Ovary (tissue), 3 donors: ENCODE measurements around the gene DPF3.
"Not testable (repeated sequence)": the region's sequence is repeated elsewhere in the genome, so short reads cannot be mapped to it uniquely, and the experiment has no call there.

Experiments used
- CTCF ChIP-seq, 3 donors: fragments of 450-650 bp in 2 of 3; fragments of 200-600 bp in 1 of 3; IDR thresholded peaks; one replicate each; pipeline versions ENCODE4 v1.5.1 to v1.8.0; 2016 to 2022; ENCODE audit warnings: antibody characterized with exemption in 3 of 3, mild to moderate bottlenecking in 1 of 3
- POLR2A ChIP-seq: fragments of 450-650 bp; IDR thresholded peaks from one replicate; pipeline ENCODE4 v1.6.1; 2017; ENCODE audit warnings: antibody characterized with exemption, mild to moderate bottlenecking, moderate library complexity
- donor health status: DM: no; HTN: no; CAD: no.

DNA sequence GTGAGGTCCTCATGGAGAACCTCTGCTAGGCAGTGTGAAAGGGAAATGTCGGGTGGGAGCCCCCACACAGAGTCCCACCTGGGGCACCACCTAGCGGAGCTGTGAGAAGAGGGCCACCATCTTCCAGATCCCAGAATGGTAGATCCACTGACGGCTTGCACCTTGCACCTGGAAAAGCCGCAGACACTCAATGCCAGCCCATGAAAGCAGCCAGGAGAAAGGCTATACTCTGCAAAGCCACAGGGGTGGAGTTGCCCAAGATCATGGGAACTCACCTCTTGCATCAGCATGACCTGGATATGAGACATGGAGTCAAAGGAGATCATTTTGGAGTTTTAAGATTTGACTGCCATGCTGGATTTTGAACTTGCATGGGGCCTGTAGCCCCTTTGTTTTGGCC is 145.0 kb downstream of the DPF3 start:
- not testable (repeated sequence) for TF ChIP-seq POLR2A; CTCF (IDR thresholded peaks at IDR 0.05)
